Bronchial epithelial cell (primary cell): Measurements from ENCODE around the gene TRPM3. TPM values are rescaled to one million over a fixed set of nuclear protein-coding genes. Genes with fewer than 3 reads are reported as not detected.

Source experiments
- DNase-seq: peaks from one replicate; pipeline ENCODE4 v3.0.0-alpha.2; 2010; ENCODE audit warnings: low read depth
- FAIRE-seq: peaks from 2 replicates; lab custom pipeline; 2011; peaks lifted over from hg19 to GRCh38; lab: Jason Lieb, UNC
- H3K27me3 ChIP-seq: 2 replicates; pipeline ENCODE4 v1.5.1; 2011; ENCODE audit warnings: low read length; ENCODE audit not compliant: control insufficient read depth, insufficient read depth
- H3K36me3 ChIP-seq: 2 replicates; pipeline ENCODE4 v1.5.1; 2011; ENCODE audit warnings: low read length; ENCODE audit not compliant: control insufficient read depth, insufficient read depth
- H3K4me3 ChIP-seq: 2 replicates; pipeline ENCODE4 v1.5.1; 2011; ENCODE audit warnings: mild to moderate bottlenecking, low read depth, low read length, control low read depth
- total RNA-seq: library from RNA; depleted of rRNA; stranded (reverse); fragments of >200 nt; gene quantifications from 2 replicates; pipeline ENCODE4 v1.2.1, GENCODE V29; 2014
- TF ChIP-seq, protein P1 (sequence below): IDR thresholded peaks from 2 replicates; pipeline ENCODE4 v1.5.1; 2011; ENCODE audit warnings: mild to moderate bottlenecking, moderate library complexity, low read length, control low read depth, inconsistent platforms; ENCODE audit not compliant: insufficient read depth, severe bottlenecking

The TRPM3 gene
- total RNA-seq, 1 donor from 2014 or later, result not detected

DNA sequence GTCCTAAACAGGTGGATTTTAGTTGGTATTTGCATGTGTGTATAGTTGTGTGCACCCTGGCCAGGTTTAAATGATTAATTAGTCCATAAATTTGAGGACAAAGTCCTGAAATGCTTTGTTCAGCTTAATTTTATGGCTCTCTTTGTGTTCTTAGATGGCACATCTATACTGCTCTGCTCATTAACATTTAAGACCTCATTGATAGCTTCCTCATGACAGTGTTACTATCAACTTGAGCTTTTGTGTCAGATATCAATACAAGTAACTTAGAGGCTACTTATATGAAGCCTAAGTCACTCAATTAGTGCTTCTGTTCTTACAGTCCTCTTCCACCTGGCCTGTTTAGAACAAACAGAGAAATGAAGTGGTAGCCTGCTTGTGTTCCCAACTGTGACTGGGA lies 240.9 kb downstream of the TRPM3 start:
- Histone ChIP-seq H3K27me3 (no peaks in the 10 kb centered on the region), H3K4me3 (no peak overlapping the region), H3K36me3 (no peaks in the 10 kb centered on the region)
- TF ChIP-seq, protein P1, sequence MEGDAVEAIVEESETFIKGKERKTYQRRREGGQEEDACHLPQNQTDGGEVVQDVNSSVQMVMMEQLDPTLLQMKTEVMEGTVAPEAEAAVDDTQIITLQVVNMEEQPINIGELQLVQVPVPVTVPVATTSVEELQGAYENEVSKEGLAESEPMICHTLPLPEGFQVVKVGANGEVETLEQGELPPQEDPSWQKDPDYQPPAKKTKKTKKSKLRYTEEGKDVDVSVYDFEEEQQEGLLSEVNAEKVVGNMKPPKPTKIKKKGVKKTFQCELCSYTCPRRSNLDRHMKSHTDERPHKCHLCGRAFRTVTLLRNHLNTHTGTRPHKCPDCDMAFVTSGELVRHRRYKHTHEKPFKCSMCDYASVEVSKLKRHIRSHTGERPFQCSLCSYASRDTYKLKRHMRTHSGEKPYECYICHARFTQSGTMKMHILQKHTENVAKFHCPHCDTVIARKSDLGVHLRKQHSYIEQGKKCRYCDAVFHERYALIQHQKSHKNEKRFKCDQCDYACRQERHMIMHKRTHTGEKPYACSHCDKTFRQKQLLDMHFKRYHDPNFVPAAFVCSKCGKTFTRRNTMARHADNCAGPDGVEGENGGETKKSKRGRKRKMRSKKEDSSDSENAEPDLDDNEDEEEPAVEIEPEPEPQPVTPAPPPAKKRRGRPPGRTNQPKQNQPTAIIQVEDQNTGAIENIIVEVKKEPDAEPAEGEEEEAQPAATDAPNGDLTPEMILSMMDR, result no peak
- FAIRE-seq (no peak), DNase-seq (no peak)

DNA sequence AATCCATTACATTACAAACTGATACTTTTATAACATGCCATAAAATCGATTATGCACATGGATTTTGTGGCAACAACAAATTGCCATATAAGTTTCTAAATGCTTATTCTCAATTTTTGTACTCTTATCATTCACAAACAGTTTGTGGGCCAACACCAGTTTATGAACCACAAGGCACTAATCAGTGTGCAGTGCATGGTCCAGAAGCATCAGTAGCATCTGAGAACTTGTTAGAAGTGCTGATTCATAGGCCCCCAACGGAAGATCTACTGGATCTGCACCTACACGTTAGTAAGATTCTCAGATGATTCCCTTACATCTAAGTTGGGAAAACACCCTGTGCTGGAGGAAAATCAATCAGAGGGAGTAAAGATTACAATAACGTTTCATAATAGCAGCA lies 242.8 kb downstream of the TRPM3 start:
- DNase-seq, result no peak
- Histone ChIP-seq H3K36me3 (no peaks in the 10 kb centered on the region), H3K27me3 (no peaks in the 10 kb centered on the region), H3K4me3 (no peak overlapping the region)
- TF ChIP-seq, protein P1, result no peak
- no peak for FAIRE-seq

DNA sequence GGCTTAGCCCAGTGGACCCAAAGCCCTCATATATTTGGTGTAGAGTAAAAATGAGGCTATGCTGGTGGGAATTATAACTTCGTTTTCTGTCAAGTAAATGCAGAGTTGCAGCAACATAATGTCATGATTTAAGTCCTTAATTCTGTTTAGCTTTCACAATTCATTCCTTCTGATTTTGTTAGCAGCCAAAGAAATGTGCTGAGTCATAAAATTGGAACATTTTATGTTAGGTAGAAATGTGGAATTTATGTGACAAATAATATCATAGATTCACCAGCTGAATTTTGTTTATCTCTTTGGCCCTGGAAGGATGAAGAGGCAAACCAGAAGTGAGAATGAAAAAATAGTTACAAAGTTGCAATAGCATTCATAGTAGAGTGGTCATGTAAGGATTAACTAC lies 247.0 kb downstream of the TRPM3 start:
- TF ChIP-seq, protein P1, result no peak
- no peak for FAIRE-seq
- H3K4me3 ChIP-seq, result no peak overlapping the region
- H3K36me3 ChIP-seq, result no peaks in the 10 kb centered on the region
- no peak for DNase-seq
- no peaks in the 10 kb centered on the region for H3K27me3 ChIP-seq

DNA sequence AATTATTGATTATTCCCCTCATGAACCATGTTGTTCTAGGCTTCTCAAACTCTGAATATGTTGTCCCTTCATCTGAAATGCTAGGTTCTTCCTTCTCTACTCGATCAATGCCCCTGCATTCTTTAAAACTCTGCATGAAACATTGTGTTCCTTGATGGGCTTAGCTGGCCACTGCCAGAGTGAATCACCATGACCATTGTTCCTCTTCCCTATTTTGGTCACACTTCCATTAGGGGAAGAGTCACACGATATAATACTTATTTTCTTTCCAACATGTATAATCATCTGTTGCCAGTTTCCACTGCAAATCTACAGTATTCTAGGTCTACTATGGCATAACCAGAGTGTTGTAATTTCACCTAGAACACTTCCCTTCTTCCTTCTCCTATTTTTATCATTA lies 247.9 kb downstream of the TRPM3 start:
- no peak overlapping the region for H3K4me3 ChIP-seq
- H3K36me3 ChIP-seq, result no peaks in the 10 kb centered on the region
- FAIRE-seq (no peak), DNase-seq (no peak)
- H3K27me3 ChIP-seq, result no peaks in the 10 kb centered on the region
- TF ChIP-seq, protein P1, result no peak

DNA sequence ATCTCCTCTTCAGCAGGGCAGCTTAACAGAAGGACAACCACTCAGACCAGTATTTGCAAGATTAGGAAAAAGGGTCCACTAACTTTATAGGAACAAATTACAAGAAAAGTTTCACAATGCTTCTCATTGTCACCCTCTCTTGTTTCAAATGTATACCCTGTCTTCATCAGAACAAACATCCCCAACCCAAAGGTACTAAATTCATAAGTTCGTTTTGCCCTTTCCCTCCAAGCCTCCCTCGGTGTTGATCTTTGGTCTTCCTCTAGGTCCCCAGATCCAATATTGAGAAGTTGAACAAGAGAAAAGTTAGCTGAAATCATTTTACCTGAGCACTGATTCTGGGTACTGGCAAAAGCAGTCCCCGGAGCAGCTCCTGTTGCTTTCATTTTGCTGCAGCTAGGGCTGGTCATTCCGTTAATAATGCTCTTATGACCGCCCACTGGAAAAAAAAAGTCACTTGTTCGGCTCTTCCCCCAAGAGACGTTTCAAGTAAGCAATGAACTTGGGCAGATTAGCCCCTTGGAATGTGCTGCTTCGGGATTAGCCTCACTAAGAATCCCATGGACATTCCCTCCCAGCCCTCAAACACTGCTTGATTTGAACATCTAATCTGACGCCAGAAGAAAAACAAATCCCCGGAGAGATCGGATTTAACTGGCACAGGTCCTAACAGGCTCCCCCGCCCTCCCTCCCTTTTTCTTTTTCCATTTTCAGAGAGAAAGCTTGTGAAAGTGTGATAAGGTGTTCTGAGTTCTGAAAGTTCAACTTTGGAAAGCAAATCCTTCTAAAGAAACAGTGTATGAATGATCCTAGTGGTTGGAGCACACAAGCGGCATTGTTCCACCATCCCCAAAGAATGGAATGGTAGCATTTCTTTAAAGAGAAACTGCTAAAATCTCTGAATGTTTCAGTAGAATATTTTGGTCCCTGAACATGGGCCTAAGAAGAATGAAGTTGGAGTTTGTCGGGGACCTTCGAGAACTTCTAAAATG lies 252.5 kb downstream of the TRPM3 start:
- no peak for FAIRE-seq

More for the DNA sequence above, 252.5 kb downstream of the TRPM3 start:
- Histone ChIP-seq H3K36me3 (no peaks in the 10 kb centered on the region), H3K27me3 (peaks cover 5% of the 10 kb centered on the region), H3K4me3 (peak overlapping the region; percentile 13)
- DNase-seq, result peak; percentile 21
- TF ChIP-seq, protein P1, result no peak
